HEK293 (cell line): ENCODE data around the gene RNF13.

ENCODE experiments used
- CTCF ChIA-PET: fragments of 350-600 bp; formaldehyde crosslinking; extraction: SDS; loops from one replicate; lab custom pipeline; 2021; ENCODE audit warnings: antibody characterized with exemption; lab: Yijun Ruan, JAX
- POLR2A ChIA-PET: fragments of 300-600 bp; formaldehyde crosslinking; extraction: SDS; loops from one replicate; lab custom pipeline; 2020; ENCODE audit warnings: antibody characterized with exemption, inconsistent platforms; lab: Yijun Ruan, JAX
- H3K27ac ChIP-seq: fragments of 200-500 bp; sonication (Bioruptor generic); 2 replicates; pipeline ENCODE4 v1.5.1; 2014; ENCODE audit warnings: low read depth, low read length, control low read depth, inconsistent platforms; ENCODE audit errors: extremely low read depth
- H3K36me3 ChIP-seq, 2 experiments: fragments of 200-500 bp in 1 of 2; sonication (Bioruptor generic) in 1 of 2; 1 replicate in 1 of 2; 2 replicates in 1 of 2; pipeline ENCODE4 v1.5.1; 2014 to 2017; ENCODE audit warnings: inconsistent platforms in 2 of 2, low read length in 2 of 2; ENCODE audit not compliant: control insufficient read depth in 2 of 2, insufficient read depth in 1 of 2
- H3K4me1 ChIP-seq: fragments of 200-500 bp; sonication (Bioruptor generic); 2 replicates; pipeline ENCODE4 v1.5.1; 2014; ENCODE audit warnings: mild to moderate bottlenecking, low read length, inconsistent platforms; ENCODE audit not compliant: control insufficient read depth, insufficient read depth
- H3K4me3 ChIP-seq: 2 replicates; pipeline ENCODE4 v1.5.1; 2011; ENCODE audit warnings: low read depth, mild to moderate bottlenecking, control low read depth, low read length, moderate library complexity
- H3K9me3 ChIP-seq: fragments of 200-500 bp; sonication (Bioruptor generic); 2 replicates; pipeline ENCODE4 v1.5.1; 2014; ENCODE audit warnings: low read depth, low read length, inconsistent platforms; ENCODE audit not compliant: control insufficient read depth, insufficient read depth
- BCL11A ChIP-seq: fragments of 450-650 bp; formaldehyde crosslinking; IDR thresholded peaks from 2 replicates; pipeline ENCODE4 v1.5.1; 2016; ENCODE audit warnings: low read depth, missing biosample characterization, missing genetic modification characterization
- GLI2 ChIP-seq: fragments of 450-650 bp; formaldehyde crosslinking; IDR thresholded peaks from 2 replicates; pipeline ENCODE4; 2017; ENCODE audit warnings: missing biosample characterization, missing genetic modification characterization, low read depth, borderline replicate concordance
- MEIS1 ChIP-seq: sonication (generic); formaldehyde crosslinking; IDR thresholded peaks from 2 replicates; pipeline ENCODE4 v1.8.1; 2022; ENCODE audit warnings: missing genetic modification reagents, mild to moderate bottlenecking, borderline replicate concordance
- OVOL3 ChIP-seq: fragments of 450-650 bp; formaldehyde crosslinking; IDR thresholded peaks from 2 replicates; pipeline ENCODE4 v1.5.1; 2016; ENCODE audit warnings: missing biosample characterization, missing genetic modification characterization
- TRIM28 ChIP-seq: IDR thresholded peaks from 2 replicates; pipeline ENCODE4 v1.6.1; 2011; ENCODE audit warnings: low read length, control low read depth, borderline replicate concordance
- ZBTB17 ChIP-seq: fragments of 450-650 bp; formaldehyde crosslinking; IDR thresholded peaks from 2 replicates; pipeline ENCODE4 v1.5.1; 2016; ENCODE audit warnings: missing biosample characterization, missing genetic modification characterization
- ZFP69B ChIP-seq: fragments of 450-650 bp; formaldehyde crosslinking; IDR thresholded peaks from 2 replicates; pipeline ENCODE4 v1.5.1; 2016; ENCODE audit warnings: missing biosample characterization, missing genetic modification characterization
- ZNF155 ChIP-seq: fragments of 450-650 bp; formaldehyde crosslinking; IDR thresholded peaks from 2 replicates; pipeline ENCODE4 v1.5.1; 2016; ENCODE audit warnings: missing biosample characterization, missing genetic modification characterization
- ZNF610 ChIP-seq: fragments of 450-650 bp; formaldehyde crosslinking; IDR thresholded peaks from 2 replicates; pipeline ENCODE4 v1.5.1; 2016; ENCODE audit warnings: missing biosample characterization, missing genetic modification characterization, borderline replicate concordance
- ZNF626 ChIP-seq: fragments of 450-650 bp; sonication (Bioruptor Pico); formaldehyde crosslinking; IDR thresholded peaks from 2 replicates; pipeline ENCODE4 v1.5.1; 2018; ENCODE audit warnings: missing biosample characterization, missing genetic modification characterization, inconsistent platforms
- ZNF777 ChIP-seq: fragments of 450-650 bp; formaldehyde crosslinking; IDR thresholded peaks from 2 replicates; pipeline ENCODE4 v1.5.1; 2017; ENCODE audit warnings: missing biosample characterization, missing genetic modification characterization, borderline replicate concordance
- ZNF785 ChIP-seq: fragments of 450-650 bp; formaldehyde crosslinking; IDR thresholded peaks from 2 replicates; pipeline ENCODE4 v1.5.1; 2016; ENCODE audit warnings: missing biosample characterization, missing genetic modification characterization
- TF ChIP-seq, protein P1 (sequence below): fragments of 450-650 bp; formaldehyde crosslinking; conservative IDR thresholded peaks from 2 replicates; pipeline ENCODE4 v1.5.1; 2016; ENCODE audit warnings: low read depth, missing biosample characterization, missing genetic modification characterization
- TF ChIP-seq, protein P2 (sequence below): fragments of 450-650 bp; formaldehyde crosslinking; IDR thresholded peaks from 2 replicates; pipeline ENCODE4 v1.5.1; 2016; ENCODE audit warnings: missing biosample characterization, missing genetic modification characterization
- TF ChIP-seq, protein P3 (sequence below): fragments of 450-650 bp; formaldehyde crosslinking; IDR thresholded peaks from 2 replicates; pipeline ENCODE4 v1.5.1; 2016; ENCODE audit warnings: missing biosample characterization, missing genetic modification characterization, low read depth

RNF13 gene

DNA sequence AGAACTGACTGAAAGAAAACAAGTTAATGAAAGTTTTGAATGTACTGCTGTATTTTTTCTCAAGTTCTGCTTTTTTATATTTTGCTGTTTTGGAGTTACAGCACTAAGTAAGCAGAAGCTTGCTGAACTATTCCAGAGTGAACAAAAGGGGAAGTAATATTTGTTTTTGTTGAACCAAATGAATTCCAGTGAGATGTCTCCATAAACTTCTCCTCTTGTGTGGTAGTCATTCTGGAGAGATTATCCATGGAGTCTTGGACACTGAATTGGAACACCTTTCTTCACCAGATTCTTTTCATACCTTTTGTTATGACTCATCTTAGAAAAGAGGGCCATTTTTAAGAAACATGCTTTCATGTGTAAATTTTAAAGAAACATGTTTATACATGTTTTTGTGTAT lies 29.4 kb upstream of the RNF13 start (continued):
- TF ChIP-seq, protein P1, sequence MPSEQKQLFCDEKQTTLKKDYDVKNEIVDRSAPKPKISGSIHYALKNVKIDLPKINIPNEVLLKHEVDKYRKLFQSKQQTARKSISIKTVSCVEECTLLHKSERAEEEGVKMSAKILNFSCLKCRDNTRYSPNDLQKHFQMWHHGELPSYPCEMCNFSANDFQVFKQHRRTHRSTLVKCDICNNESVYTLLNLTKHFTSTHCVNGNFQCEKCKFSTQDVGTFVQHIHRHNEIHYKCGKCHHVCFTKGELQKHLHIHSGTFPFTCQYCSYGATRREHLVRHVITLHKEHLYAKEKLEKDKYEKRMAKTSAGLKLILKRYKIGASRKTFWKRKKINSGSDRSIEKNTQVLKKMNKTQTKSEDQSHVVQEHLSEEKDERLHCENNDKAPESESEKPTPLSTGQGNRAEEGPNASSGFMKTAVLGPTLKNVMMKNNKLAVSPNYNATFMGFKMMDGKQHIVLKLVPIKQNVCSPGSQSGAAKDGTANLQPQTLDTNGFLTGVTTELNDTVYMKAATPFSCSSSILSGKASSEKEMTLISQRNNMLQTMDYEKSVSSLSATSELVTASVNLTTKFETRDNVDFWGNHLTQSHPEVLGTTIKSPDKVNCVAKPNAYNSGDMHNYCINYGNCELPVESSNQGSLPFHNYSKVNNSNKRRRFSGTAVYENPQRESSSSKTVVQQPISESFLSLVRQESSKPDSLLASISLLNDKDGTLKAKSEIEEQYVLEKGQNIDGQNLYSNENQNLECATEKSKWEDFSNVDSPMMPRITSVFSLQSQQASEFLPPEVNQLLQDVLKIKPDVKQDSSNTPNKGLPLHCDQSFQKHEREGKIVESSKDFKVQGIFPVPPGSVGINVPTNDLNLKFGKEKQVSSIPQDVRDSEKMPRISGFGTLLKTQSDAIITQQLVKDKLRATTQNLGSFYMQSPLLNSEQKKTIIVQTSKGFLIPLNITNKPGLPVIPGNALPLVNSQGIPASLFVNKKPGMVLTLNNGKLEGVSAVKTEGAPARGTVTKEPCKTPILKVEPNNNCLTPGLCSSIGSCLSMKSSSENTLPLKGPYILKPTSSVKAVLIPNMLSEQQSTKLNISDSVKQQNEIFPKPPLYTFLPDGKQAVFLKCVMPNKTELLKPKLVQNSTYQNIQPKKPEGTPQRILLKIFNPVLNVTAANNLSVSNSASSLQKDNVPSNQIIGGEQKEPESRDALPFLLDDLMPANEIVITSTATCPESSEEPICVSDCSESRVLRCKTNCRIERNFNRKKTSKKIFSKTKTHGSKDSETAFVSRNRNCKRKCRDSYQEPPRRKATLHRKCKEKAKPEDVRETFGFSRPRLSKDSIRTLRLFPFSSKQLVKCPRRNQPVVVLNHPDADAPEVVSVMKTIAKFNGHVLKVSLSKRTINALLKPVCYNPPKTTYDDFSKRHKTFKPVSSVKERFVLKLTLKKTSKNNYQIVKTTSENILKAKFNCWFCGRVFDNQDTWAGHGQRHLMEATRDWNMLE (tag by site-specific recombination), result no peak
- TF ChIP-seq ZNF785 (tag by site-specific recombination) (no peak), ZNF155 (tag by site-specific recombination) (no peak), ZNF777 (tag by site-specific recombination) (no peak), MEIS1 (CRISPR knock-in tag) (no peak), TRIM28 (no peak)

DNA sequence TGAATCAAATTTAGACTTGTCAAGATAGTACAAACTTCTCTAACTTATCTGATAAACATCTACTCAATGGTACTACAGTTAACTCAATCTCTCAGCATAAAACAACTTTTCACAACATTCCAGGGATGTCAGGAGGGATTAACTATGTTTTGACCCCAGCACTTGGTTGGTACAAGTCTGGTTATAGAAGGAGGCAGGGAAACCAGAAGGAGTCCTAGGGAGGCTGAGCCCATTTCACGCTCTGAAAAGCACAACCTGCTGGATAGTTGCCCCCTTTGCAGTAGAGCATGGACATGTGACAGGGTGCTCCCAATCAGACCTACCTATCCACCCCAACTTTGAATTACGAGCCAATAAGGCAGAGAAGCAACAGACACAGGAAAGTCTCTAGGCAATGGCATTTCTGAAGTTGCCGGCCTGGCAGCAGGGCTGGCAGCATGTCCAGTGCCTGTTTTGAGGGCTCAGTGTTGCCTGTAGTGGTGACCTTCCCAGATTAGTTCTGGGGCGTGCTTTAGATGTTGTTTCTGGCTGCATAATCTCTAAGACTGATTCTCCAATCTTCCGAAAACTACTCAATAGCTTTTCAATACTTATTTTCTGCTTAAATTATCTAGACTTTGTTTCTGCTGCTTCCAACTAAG lies 28.8 kb upstream of the RNF13 start:
- no peaks in the 10 kb centered on the region for H3K9me3 ChIP-seq
- no peak overlapping the region for H3K27ac ChIP-seq
- ChIA-PET CTCF (interaction anchor here (1.3 to 1.5 kb wide), 3 partner anchors 13 to 25 kb away, joined by 3 to 8 read pairs (median 5); no protein-coding TSS in a partner anchor), POLR2A (no interaction called here)
- H3K4me1 ChIP-seq, result no peaks in the 10 kb centered on the region
- H3K36me3 ChIP-seq, result no peaks in the 10 kb centered on the region
- H3K4me3 ChIP-seq, result no peak overlapping the region
- TF ChIP-seq, protein P2, sequence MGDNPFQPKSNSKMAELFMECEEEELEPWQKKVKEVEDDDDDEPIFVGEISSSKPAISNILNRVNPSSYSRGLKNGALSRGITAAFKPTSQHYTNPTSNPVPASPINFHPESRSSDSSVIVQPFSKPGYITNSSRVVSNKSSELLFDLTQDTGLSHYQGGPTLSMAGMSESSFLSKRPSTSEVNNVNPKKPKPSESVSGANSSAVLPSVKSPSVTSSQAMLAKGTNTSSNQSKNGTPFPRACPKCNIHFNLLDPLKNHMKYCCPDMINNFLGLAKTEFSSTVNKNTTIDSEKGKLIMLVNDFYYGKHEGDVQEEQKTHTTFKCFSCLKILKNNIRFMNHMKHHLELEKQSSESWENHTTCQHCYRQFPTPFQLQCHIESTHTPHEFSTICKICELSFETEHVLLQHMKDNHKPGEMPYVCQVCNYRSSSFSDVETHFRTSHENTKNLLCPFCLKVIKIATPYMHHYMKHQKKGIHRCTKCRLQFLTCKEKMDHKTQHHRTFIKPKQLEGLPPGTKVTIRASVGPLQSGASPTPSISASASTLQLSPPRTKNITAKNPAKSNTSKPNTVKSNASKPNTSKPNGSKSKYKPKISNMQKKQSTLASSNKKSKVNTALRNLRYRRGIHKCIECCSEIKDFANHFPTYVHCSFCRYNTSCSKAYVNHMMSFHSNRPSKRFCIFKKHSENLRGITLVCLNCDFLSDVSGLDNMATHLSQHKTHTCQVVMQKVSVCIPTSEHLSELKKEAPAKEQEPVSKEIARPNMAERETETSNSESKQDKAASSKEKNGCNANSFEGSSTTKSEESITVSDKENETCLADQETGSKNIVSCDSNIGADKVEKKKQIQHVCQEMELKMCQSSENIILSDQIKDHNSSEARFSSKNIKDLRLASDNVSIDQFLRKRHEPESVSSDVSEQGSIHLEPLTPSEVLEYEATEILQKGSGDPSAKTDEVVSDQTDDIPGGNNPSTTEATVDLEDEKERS (tag by site-specific recombination), result no peak
- no peak for TF ChIP-seq ZNF610 (tag by site-specific recombination)
- TF ChIP-seq GLI2, result no peak
- no peak for TF ChIP-seq ZBTB17 (tag by site-specific recombination)
- TF ChIP-seq ZNF626 (tag by site-specific recombination), result no peak
- no peak for TF ChIP-seq ZFP69B (tag by site-specific recombination)
- TF ChIP-seq BCL11A, result no peak
- TF ChIP-seq OVOL3 (tag by site-specific recombination), result no peak
- TF ChIP-seq, protein P3, sequence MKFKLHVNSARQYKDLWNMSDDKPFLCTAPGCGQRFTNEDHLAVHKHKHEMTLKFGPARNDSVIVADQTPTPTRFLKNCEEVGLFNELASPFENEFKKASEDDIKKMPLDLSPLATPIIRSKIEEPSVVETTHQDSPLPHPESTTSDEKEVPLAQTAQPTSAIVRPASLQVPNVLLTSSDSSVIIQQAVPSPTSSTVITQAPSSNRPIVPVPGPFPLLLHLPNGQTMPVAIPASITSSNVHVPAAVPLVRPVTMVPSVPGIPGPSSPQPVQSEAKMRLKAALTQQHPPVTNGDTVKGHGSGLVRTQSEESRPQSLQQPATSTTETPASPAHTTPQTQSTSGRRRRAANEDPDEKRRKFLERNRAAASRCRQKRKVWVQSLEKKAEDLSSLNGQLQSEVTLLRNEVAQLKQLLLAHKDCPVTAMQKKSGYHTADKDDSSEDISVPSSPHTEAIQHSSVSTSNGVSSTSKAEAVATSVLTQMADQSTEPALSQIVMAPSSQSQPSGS, result no peak
